Measurements from ENCODE around the gene TMIGD3. TPM values are rescaled to one million over a fixed set of nuclear protein-coding genes. Genes with fewer than 3 reads are reported as not detected.
A peak's percentile ranks its signal among the peaks of the same experiment; 100 is the strongest.

The TMIGD3 gene
- total RNA-seq, 6 experiments from 2014 or later: 2.4 to 9.7 (median 5.8) TPM

DNA sequence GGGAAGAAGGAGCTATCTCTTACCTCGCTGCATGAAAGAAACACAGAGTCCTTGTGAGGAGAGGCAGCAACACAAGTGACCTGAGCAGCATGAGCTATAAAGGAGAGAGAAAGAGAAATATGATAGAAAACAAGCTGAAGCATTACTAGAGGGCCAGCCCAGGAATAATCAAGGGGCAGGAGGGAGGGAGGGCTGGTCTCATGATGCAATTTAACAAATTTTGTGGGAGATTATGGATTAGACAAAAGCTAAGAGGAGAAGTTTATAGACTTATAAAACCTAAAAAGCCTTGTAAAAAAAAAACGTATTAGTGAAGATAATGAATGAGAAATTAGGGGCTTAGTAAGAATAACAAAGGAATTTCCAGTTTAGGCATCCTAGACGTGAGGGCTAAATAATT, 59.4 kb downstream of the TMIGD3 start:
- DNase-seq (no peak), ATAC-seq (no peak)
- H3K4me3 ChIP-seq: no peak overlapping the region
- no peaks in the 10 kb centered on the region for H3K27me3 ChIP-seq
- no peak overlapping the region for H3K27ac ChIP-seq
- TF ChIP-seq, protein P1, sequence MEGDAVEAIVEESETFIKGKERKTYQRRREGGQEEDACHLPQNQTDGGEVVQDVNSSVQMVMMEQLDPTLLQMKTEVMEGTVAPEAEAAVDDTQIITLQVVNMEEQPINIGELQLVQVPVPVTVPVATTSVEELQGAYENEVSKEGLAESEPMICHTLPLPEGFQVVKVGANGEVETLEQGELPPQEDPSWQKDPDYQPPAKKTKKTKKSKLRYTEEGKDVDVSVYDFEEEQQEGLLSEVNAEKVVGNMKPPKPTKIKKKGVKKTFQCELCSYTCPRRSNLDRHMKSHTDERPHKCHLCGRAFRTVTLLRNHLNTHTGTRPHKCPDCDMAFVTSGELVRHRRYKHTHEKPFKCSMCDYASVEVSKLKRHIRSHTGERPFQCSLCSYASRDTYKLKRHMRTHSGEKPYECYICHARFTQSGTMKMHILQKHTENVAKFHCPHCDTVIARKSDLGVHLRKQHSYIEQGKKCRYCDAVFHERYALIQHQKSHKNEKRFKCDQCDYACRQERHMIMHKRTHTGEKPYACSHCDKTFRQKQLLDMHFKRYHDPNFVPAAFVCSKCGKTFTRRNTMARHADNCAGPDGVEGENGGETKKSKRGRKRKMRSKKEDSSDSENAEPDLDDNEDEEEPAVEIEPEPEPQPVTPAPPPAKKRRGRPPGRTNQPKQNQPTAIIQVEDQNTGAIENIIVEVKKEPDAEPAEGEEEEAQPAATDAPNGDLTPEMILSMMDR (IDR thresholded peaks at IDR 0.05): no peak
- TF ChIP-seq POLR2A (IDR thresholded peaks at IDR 0.05): no peak
- WGBS (ENCODE audit: insufficient coverage, low coverage, low lambda C conversion rate, missing lambda C conversion rate): 89% methylated on average over 3 of the region's 3 CpGs
- intact Hi-C loops (cut with DNase I): no loop called here
- peaks cover 0 to 57% (median 23%) of the 10 kb centered on the region in 4 donors for H3K36me3 ChIP-seq
- H3K4me1 ChIP-seq: peaks cover 0 to 8% (median 0%) of the 10 kb centered on the region in 4 donors
- no peaks in the 10 kb centered on the region for H3K9me3 ChIP-seq

DNA sequence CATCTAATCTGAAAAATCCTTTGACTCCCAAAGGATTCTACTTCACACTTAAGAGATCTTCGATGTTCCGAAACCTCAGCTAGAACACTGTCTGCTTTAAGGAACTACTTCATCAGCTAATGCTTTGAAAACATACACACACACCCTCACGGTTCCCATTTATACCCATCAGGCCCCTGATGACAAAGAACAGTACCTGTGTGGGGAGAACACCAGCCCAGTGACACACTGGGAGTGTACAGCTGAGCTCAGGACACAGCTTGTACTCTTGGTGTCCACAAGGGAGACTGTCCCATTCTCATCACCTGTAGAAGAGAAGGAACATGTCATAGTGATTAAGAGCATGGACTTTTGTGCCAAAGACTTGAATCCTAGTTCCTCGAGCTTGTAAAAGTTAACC, 61.0 kb downstream of the TMIGD3 start:
- ATAC-seq (no peak), DNase-seq (no peak)
- no peak overlapping the region for H3K27ac ChIP-seq
- intact Hi-C loops (cut with DNase I): no loop called here
- H3K4me1 ChIP-seq: no peaks in the 10 kb centered on the region
- no peak overlapping the region for H3K4me3 ChIP-seq
- no peaks in the 10 kb centered on the region for H3K9me3 ChIP-seq
- WGBS (ENCODE audit: insufficient coverage, low coverage, low lambda C conversion rate, missing lambda C conversion rate): 88% methylated on average over 4 of the region's 4 CpGs
- H3K36me3 ChIP-seq: peaks cover 0 to 72% (median 24%) of the 10 kb centered on the region in 4 donors
- H3K27me3 ChIP-seq: no peaks in the 10 kb centered on the region
- no peak for TF ChIP-seq POLR2A (IDR thresholded peaks at IDR 0.05)

DNA sequence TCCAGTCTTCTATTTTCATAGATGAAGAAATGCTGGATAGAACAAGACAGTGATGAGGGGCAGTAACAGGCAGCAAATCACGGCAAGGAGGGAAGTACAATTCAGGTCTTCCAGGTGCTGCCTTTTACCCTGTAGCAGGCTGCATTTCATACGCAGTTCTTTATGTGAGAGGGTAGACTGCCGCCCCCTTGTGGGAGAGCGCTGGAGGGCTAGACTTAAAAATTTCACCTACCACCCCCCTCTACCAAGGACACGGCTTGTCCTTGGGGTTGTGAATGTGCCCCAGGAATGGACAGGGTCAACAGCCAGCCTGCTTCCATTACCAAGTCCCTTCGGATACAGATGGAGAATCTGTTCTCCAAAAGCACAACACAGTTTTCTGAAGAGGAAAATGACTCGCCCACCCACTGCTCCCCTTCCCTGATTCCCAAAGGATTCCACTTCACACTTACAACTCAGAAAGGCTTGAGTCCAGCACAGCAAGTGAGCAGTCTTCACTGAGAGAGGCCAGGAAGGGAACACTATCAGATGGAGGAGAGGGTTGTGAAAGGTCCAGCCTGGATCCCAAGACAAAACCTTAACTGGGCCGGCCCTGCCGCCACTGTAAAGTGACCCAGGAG, 61.8 kb downstream of the TMIGD3 start:
- no peaks in the 10 kb centered on the region for H3K27me3 ChIP-seq
- no peak overlapping the region for H3K27ac ChIP-seq
- WGBS (ENCODE audit: insufficient coverage, low coverage, low lambda C conversion rate, missing lambda C conversion rate): 42% methylated on average over 5 of the region's 9 CpGs
- H3K9me3 ChIP-seq: no peaks in the 10 kb centered on the region
- no peak overlapping the region for H3K4me3 ChIP-seq
- intact Hi-C loops (cut with DNase I): no loop called here
- peaks cover 0 to 72% (median 24%) of the 10 kb centered on the region in 4 donors for H3K36me3 ChIP-seq
- no peaks in the 10 kb centered on the region for H3K4me1 ChIP-seq
- ATAC-seq (peak; percentile 54 to 74 (median 61)), DNase-seq (no peak)
- TF ChIP-seq POLR2A (IDR thresholded peaks at IDR 0.05): no peak
- TF ChIP-seq, protein P1 (IDR thresholded peaks at IDR 0.05): peak; percentile 19 to 57 (median 42)

DNA sequence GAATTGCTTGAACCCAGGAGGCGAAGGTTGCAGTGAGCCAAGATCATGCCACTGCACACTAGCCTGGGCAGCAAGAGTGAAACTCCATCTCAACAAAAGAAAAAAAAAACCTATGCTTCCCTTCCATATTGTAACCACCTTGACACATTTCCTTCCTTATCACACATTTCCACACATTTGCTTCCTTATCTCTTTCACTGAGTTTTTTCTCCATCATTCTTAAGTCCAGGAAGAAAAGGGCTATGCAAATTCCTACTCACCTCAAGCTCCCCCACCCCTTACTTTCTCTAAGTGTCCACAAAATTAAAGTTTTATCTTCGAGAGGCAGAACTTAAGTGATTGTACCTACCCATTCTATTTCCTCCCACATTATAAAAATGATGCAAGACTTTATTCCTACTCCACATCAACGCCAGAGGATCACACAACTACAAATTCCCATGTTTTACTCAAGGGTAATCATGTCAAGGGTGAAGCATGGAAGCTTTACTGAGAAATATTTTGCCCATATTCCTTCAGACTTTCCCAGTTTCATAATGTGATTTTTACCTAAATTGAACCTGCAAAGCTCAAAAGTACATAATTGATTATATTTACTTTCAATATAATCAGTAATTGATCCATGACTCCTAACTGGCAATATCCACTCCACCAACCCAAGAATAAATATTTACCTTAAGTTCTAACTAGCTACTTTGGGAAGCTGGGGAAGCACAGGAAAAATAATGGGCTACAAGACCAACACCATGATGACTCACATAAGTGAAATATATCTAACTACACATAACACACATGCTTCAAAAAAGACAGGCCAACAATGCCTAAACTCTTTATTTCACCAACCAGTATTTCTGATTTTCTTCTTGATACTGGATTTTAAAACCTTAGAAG, 63.7 kb downstream of the TMIGD3 start:
- H3K4me3 ChIP-seq: no peak overlapping the region
- DNase-seq (no peak), ATAC-seq (no peak)
- 88% methylated on average over 2 of the region's 3 CpGs for whole genome bisulfite sequencing (ENCODE audit: insufficient coverage, low coverage, low lambda C conversion rate, missing lambda C conversion rate)
- no peak overlapping the region for H3K27ac ChIP-seq
- peaks cover 0 to 57% (median 23%) of the 10 kb centered on the region in 4 donors for H3K36me3 ChIP-seq
- no peaks in the 10 kb centered on the region for H3K9me3 ChIP-seq
- no peaks in the 10 kb centered on the region for H3K4me1 ChIP-seq
- intact Hi-C loops (cut with DNase I): no loop called here
- TF ChIP-seq, protein P1 (IDR thresholded peaks at IDR 0.05): no peak
- no peak for TF ChIP-seq POLR2A (IDR thresholded peaks at IDR 0.05)
- no peaks in the 10 kb centered on the region for H3K27me3 ChIP-seq

DNA sequence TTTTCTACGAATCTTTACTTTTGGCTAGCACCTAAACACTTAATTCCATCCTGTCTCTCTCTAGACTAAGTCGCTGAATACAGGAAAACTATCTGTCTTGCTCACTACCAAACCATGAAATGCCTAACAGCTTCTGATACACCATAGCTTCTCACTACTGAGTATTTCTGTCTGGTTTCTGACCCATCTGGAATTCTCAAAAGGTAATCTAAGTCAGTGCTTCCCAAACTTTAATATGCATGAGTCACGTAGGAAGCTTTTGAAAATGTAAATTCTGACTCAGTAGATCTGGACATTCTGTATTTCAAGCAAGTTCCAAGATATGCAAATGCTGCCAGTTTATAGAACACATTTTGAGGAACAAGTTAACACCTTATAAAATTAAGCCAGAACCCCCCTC, 66.7 kb downstream of the TMIGD3 start:
- DNase-seq: no peak
- ATAC-seq: no peak
- WGBS (ENCODE audit: insufficient coverage, low coverage, low lambda C conversion rate, missing lambda C conversion rate): 52% methylated on average over 3 of the region's 3 CpGs
- H3K9me3 ChIP-seq: no peaks in the 10 kb centered on the region
- TF ChIP-seq, protein P1 (IDR thresholded peaks at IDR 0.05): no peak
- no peak for TF ChIP-seq POLR2A (IDR thresholded peaks at IDR 0.05)
- H3K27me3 ChIP-seq: no peaks in the 10 kb centered on the region
- H3K4me3 ChIP-seq: no peak overlapping the region
- no peaks in the 10 kb centered on the region for H3K4me1 ChIP-seq
- no peak overlapping the region for H3K27ac ChIP-seq
- intact Hi-C loops (cut with DNase I): no loop called here
- peaks cover 0 to 34% (median 11%) of the 10 kb centered on the region in 4 donors for H3K36me3 ChIP-seq

All from right lobe of liver (tissue), 6 donors.